ENCODE data around the gene TBK1.

DNA sequence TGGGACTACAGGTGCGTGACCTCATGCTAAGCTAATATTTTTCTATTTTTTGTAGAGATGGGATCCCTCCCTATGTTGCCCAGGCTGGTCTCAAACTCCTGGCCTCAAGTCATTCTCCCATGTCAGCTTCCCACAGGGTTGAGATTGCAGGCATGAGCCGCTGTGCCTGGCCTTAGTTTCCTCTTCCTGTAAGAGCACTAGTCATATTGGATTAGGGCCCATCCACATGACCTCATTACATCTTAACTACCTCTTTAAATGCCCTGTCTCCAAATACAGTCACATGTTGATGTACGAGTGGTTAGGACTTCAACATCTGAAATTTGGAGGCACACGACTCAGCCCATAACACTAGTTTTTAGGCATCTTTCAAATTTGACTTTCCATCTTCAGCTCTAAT is 86.2 kb downstream of the TBK1 start:
- TF ChIP-seq FOXP2 (optimal IDR thresholded peaks at IDR 0.05; ENCODE audit: borderline replicate concordance, extremely low read depth, extremely low read length, insufficient read depth) (no peak), POLR2AphosphoS5 (IDR thresholded peaks at IDR 0.05; ENCODE audit: low read depth, low read length) (no peak)
